Pancreas (tissue), 10 donors: Measurements from ENCODE around the gene GRIP1. TPM values are rescaled to one million over a fixed set of nuclear protein-coding genes. Genes with fewer than 3 reads are reported as not detected.

Experiments used
- ATAC-seq, 4 donors: fragments of 200-7000 bp; cut with Tn5 transposase; one replicate each; pipeline versions ENCODE4 v1.8.0 to v1.9.1; 2020; ENCODE audit warnings: mild to moderate bottlenecking in 4 of 4, moderate library complexity in 4 of 4
- DNase-seq, 6 donors: peaks; one replicate each; pipeline ENCODE4 v3.0.0-alpha.2; 2020
- FAIRE-seq: peaks from 2 replicates; lab custom pipeline; 2012; peaks lifted over from hg19 to GRCh38; lab: Jason Lieb, UNC
- H3K27ac ChIP-seq, 4 donors: fragments of 200-600 bp; sonication (generic); 1 replicate in 3 of 4; 2 replicates in 1 of 4; pipeline versions ENCODE4 v1.5.0 to v1.8.0; 2020
- H3K27me3 ChIP-seq, 4 donors: fragments of 200-600 bp; one replicate each; pipeline ENCODE4 v1.8.0; 2021
- H3K36me3 ChIP-seq, 3 donors: fragments of 200-600 bp; sonication (generic) in 1 of 3; one replicate each; pipeline versions ENCODE4 v1.5.0 to v1.8.0; 2020 to 2021
- H3K4me1 ChIP-seq, 3 donors: fragments of 200-600 bp; one replicate each; pipeline ENCODE4 v1.8.0; 2021
- H3K4me3 ChIP-seq, 4 donors: fragments of 200-600 bp; sonication (generic) in 2 of 4; one replicate each; pipeline versions ENCODE4 v1.5.0 to v1.8.0; 2020 to 2021
- H3K9me3 ChIP-seq, 4 donors: fragments of 200-600 bp; one replicate each; pipeline ENCODE4 v1.8.0; 2021
- CTCF ChIP-seq, 4 donors: fragments of 200-600 bp; sonication (generic) in 3 of 4; IDR thresholded peaks; one replicate each; pipeline versions ENCODE4 v1.5.0 to v1.8.0; 2021; ENCODE audit warnings: antibody characterized with exemption in 4 of 4
- WGBS, 2 donors: extraction: QIAGEN DNeasy Blood & Tissue Kit; methylation state at CpG; one replicate each; pipeline ENCODE4 v1.1.7; 2013; 5-methylcytosine and 5-hydroxymethylcytosine counted together
- intact Hi-C, 3 donors: fragments of 100-400 bp; cut with DNase I; formaldehyde crosslinking; loops; one replicate each; pipeline versions ENCODE4 v1.11.1 to v1.14.2; 2022
- polyA plus RNA-seq, 2 donors: library from polyadenylated mRNA; stranded (reverse); fragments of 200-250 nt; gene quantifications; one replicate each; pipeline ENCODE4 v1.2.3, GENCODE V29; 2013
- total RNA-seq, 6 donors: library from RNA; stranded (reverse); fragmentation: NEBNext Ultra II Directional in 4 of 6; extraction: Animal tissue kit (Norgen Biotek cat#: 25700) in 4 of 6; gene quantifications; one replicate each; pipeline versions ENCODE4 v1.2.1 to v1.2.4, GENCODE V29; 2021 to 2023
- donor health status: healthy with polysubstance abuse.
- donor health status: DM: no; HTN: no; CAD: no; lungs with moderate emphysema.
- donor health status: DM: no; HTN: no; CAD: no.
- donor health status: control.
- donor health status: control.
- donor health status: Bipolar disorder and iron deficiency.
- donor health status: DM: yes; HTN: yes; CAD: no.
- donor health status: DM: no; HTN: no; CAD: no.
- donor health status: DM: no; HTN: no; CAD: no.
- donor health status: DM: yes; HTN: yes; CAD: no.

Gene GRIP1
- total and polyA plus RNA-seq, 8 donors = 0.89 to 6.8 (median 4.7) TPM

GRCh38 chr12:66538970-66539369 is 139.9 kb downstream of the GRIP1 start:
- WGBS, 2 donors = 94 to 95% methylated on average over 4 of the region's 4 CpGs
- Histone ChIP-seq H3K4me1 (peaks cover 0 to 5% (median 0%) of the 10 kb centered on the region in 3 donors), H3K27ac (no peak overlapping the region), H3K36me3 (no peaks in the 10 kb centered on the region), H3K4me3 (no peak overlapping the region), H3K9me3 (no peaks in the 10 kb centered on the region), H3K27me3 (no peaks in the 10 kb centered on the region)
- TF ChIP-seq CTCF (IDR thresholded peaks at IDR 0.05) = no peak
- ATAC-seq (no peak), DNase-seq (no peak), FAIRE-seq (no peak)
- intact Hi-C loops = no loop called here

- Histone ChIP-seq H3K4me1 (peaks cover 0 to 5% (median 0%) of the 10 kb centered on the region in 3 donors), H3K4me3 (no peak overlapping the region), H3K27me3 (no peaks in the 10 kb centered on the region), H3K9me3 (no peaks in the 10 kb centered on the region), H3K27ac (no peak overlapping the region), H3K36me3 (no peaks in the 10 kb centered on the region)
- TF ChIP-seq CTCF (IDR thresholded peaks at IDR 0.05) = no peak
- no peak for DNase-seq
- no peak for FAIRE-seq
- intact Hi-C loops = no loop called here
- WGBS, 2 donors = 94 to 96% methylated on average over 3 of the region's 3 CpGs
- ATAC-seq = no peak
Measured at GRCh38 chr12:66537876-66538275, 141.0 kb downstream of the GRIP1 start.

- Histone ChIP-seq H3K27me3 (no peaks in the 10 kb centered on the region), H3K4me3 (no peak overlapping the region), H3K9me3 (no peaks in the 10 kb centered on the region), H3K27ac (no peak overlapping the region), H3K4me1 (no peaks in the 10 kb centered on the region), H3K36me3 (no peaks in the 10 kb centered on the region)
- TF ChIP-seq CTCF (IDR thresholded peaks at IDR 0.05) = no peak
- intact Hi-C loops = no loop called here
- DNase-seq (no peak), FAIRE-seq (no peak), ATAC-seq (no peak)
- 80 to 83% methylated on average over 2 of the region's 2 CpGs for WGBS, 2 donors
Measured at GRCh38 chr12:66533767-66534166, 145.1 kb downstream of the GRIP1 start.

GRCh38 chr12:66531766-66532165 is 147.1 kb downstream of the GRIP1 start:
- no peak for DNase-seq
- no peak overlapping the region for H3K4me3 ChIP-seq
- no peaks in the 10 kb centered on the region for H3K36me3 ChIP-seq
- 93 to 96% methylated on average over 2 of the region's 2 CpGs for WGBS, 2 donors
- no peaks in the 10 kb centered on the region for H3K27me3 ChIP-seq
- no peak for ATAC-seq
- no peak for FAIRE-seq
- H3K9me3 ChIP-seq = no peaks in the 10 kb centered on the region
- intact Hi-C loops = no loop called here
- TF ChIP-seq CTCF (IDR thresholded peaks at IDR 0.05) = no peak
- no peak overlapping the region for H3K27ac ChIP-seq
- no peaks in the 10 kb centered on the region for H3K4me1 ChIP-seq

GRCh38 chr12:66529934-66530333 is 148.9 kb downstream of the GRIP1 start:
- no peak for TF ChIP-seq CTCF (IDR thresholded peaks at IDR 0.05)

More at GRCh38 chr12:66529934-66530333, 148.9 kb downstream of the GRIP1 start:
- intact Hi-C loops = no loop called here
- H3K4me3 ChIP-seq = no peak overlapping the region
- H3K27me3 ChIP-seq = no peaks in the 10 kb centered on the region
- WGBS, 2 donors = 43 to 68% methylated on average over 1 of the region's 1 CpG
- ATAC-seq (no peak), DNase-seq (no peak), FAIRE-seq (no peak)
- H3K4me1 ChIP-seq = no peaks in the 10 kb centered on the region
- no peak overlapping the region for H3K27ac ChIP-seq
- H3K9me3 ChIP-seq = no peaks in the 10 kb centered on the region
- no peaks in the 10 kb centered on the region for H3K36me3 ChIP-seq
